Skeletal muscle tissue (tissue), 4 donors: Measurements from ENCODE around the gene ITPA. TPM values are rescaled to one million over a fixed set of nuclear protein-coding genes. Genes with fewer than 3 reads are reported as not detected.
A peak's percentile ranks its signal among the peaks of the same experiment; 100 is the strongest.
"Not testable (repeated sequence)": the region's sequence is repeated elsewhere in the genome, so short reads cannot be mapped to it uniquely, and the experiment has no call there.

Experiments
- H3K27ac ChIP-seq: one replicate; pipeline ENCODE4 v1.7.0; 2013; ENCODE audit warnings: mild to moderate bottlenecking, low read depth, low read length, inconsistent platforms
- H3K27me3 ChIP-seq, 3 donors: one replicate each; pipeline ENCODE4 v1.7.0; 2013; ENCODE audit warnings: low read length in 3 of 3; ENCODE audit not compliant: control insufficient read depth in 3 of 3, insufficient read depth in 3 of 3
- H3K36me3 ChIP-seq, 3 donors: one replicate each; pipeline ENCODE4 v1.7.0; 2013; ENCODE audit warnings: low read length in 3 of 3; ENCODE audit not compliant: control insufficient read depth in 3 of 3, insufficient read depth in 3 of 3
- H3K4me1 ChIP-seq, 3 donors: one replicate each; pipeline ENCODE4 v1.7.0; 2013; ENCODE audit warnings: low read length in 3 of 3, mild to moderate bottlenecking in 3 of 3; ENCODE audit not compliant: control insufficient read depth in 3 of 3, insufficient read depth in 3 of 3
- H3K4me3 ChIP-seq, 3 donors: one replicate each; pipeline ENCODE4 v1.7.0; 2013; ENCODE audit warnings: low read length in 3 of 3
- H3K9ac ChIP-seq, 3 donors: one replicate each; pipeline ENCODE4 v1.7.0; 2013; ENCODE audit warnings: low read length in 3 of 3, mild to moderate bottlenecking in 3 of 3, moderate library complexity in 2 of 3, low read depth in 1 of 3
- H3K9me3 ChIP-seq, 3 donors: one replicate each; pipeline ENCODE4 v1.7.0; 2013; ENCODE audit warnings: low read length in 3 of 3; ENCODE audit not compliant: control insufficient read depth in 3 of 3
- total RNA-seq: library from RNA; depleted of rRNA; stranded (reverse); fragments of >200 nt; gene quantifications from one replicate; pipeline ENCODE4 v1.2.3, GENCODE V29; 2014
- donor health status: Osteomylitis.

Gene ITPA
- total RNA-seq, 1 donor from 2014 or later: 42.8 TPM

- H3K4me3 ChIP-seq: peak overlapping the region; percentile 82 to 94 (median 94)
- H3K27ac ChIP-seq: peak overlapping the region; percentile 69
- H3K36me3 ChIP-seq: no peaks in the 10 kb centered on the region
- H3K9me3 ChIP-seq: no peaks in the 10 kb centered on the region
- peak overlapping the region; percentile 77 to 90 (median 81) for H3K9ac ChIP-seq
- H3K27me3 ChIP-seq: peaks cover 0 to 13% (median 0%) of the 10 kb centered on the region in 3 donors
- peaks cover 10 to 15% (median 13%) of the 10 kb centered on the region in 3 donors for H3K4me1 ChIP-seq
Measured at GRCh38 chr20:3173610-3174441, 35.5 kb upstream of the ITPA start.

GRCh38 chr20:3174442-3175261 lies 34.6 kb upstream of the ITPA start:
- Histone ChIP-seq H3K9me3 (no peaks in the 10 kb centered on the region), H3K27ac (peak overlapping the region; percentile 69), H3K4me1 (peaks cover 10 to 15% (median 13%) of the 10 kb centered on the region in 3 donors), H3K9ac (peak overlapping the region; percentile 77 to 90 (median 81)), H3K4me3 (peak overlapping the region; percentile 82 to 94 (median 94)), H3K27me3 (peaks cover 0 to 8% (median 0%) of the 10 kb centered on the region in 3 donors), H3K36me3 (no peaks in the 10 kb centered on the region)

- Histone ChIP-seq H3K4me3 (no peak overlapping the region), H3K4me1 (peaks cover 10 to 15% (median 13%) of the 10 kb centered on the region in 3 donors), H3K27ac (no peak overlapping the region), H3K36me3 (peaks cover 0 to 1% (median 0%) of the 10 kb centered on the region in 3 donors), H3K9me3 (no peaks in the 10 kb centered on the region), H3K27me3 (peaks cover 0 to 8% (median 0%) of the 10 kb centered on the region in 3 donors), H3K9ac (no peak overlapping the region)
Measured at GRCh38 chr20:3175270-3175669, 34.0 kb upstream of the ITPA start.

GRCh38 chr20:3177746-3178485 lies 31.4 kb upstream of the ITPA start:
- H3K9ac ChIP-seq: no peak overlapping the region

GRCh38 chr20:3180319-3180718 lies 29.0 kb upstream of the ITPA start:
- Histone ChIP-seq H3K9me3 (no peaks in the 10 kb centered on the region), H3K9ac (no peak overlapping the region), H3K36me3 (peaks cover 0 to 4% (median 2%) of the 10 kb centered on the region in 3 donors), H3K4me3 (no peak overlapping the region), H3K27ac (no peak overlapping the region), H3K27me3 (no peaks in the 10 kb centered on the region), H3K4me1 (no peaks in the 10 kb centered on the region)

More at GRCh38 chr20:3177746-3178485, 31.4 kb upstream of the ITPA start:
- peaks cover 0 to 4% (median 0%) of the 10 kb centered on the region in 3 donors for H3K36me3 ChIP-seq
- peaks cover 0 to 8% (median 0%) of the 10 kb centered on the region in 3 donors for H3K27me3 ChIP-seq
- peaks cover 3 to 8% (median 6%) of the 10 kb centered on the region in 3 donors for H3K4me1 ChIP-seq
- H3K27ac ChIP-seq: no peak overlapping the region
- no peaks in the 10 kb centered on the region for H3K9me3 ChIP-seq
- no peak overlapping the region for H3K4me3 ChIP-seq

GRCh38 chr20:3181270-3181669 lies 28.0 kb upstream of the ITPA start:
- Histone ChIP-seq H3K36me3 (peaks cover 0 to 4% (median 2%) of the 10 kb centered on the region in 3 donors), H3K9ac (no peak overlapping the region), H3K4me3 (no peak overlapping the region), H3K27me3 (no peaks in the 10 kb centered on the region), H3K27ac (no peak overlapping the region), H3K9me3 (no peaks in the 10 kb centered on the region), H3K4me1 (no peaks in the 10 kb centered on the region)

GRCh38 chr20:3182429-3182828 lies 26.9 kb upstream of the ITPA start:
- H3K4me1 ChIP-seq, H3K27me3 ChIP-seq, H3K27ac ChIP-seq, H3K36me3 ChIP-seq, H3K9me3 ChIP-seq, H3K4me3 ChIP-seq, H3K9ac ChIP-seq: not testable (repeated sequence)

GRCh38 chr20:3183896-3184612 lies 25.2 kb upstream of the ITPA start:
- H3K36me3 ChIP-seq: peaks cover 0 to 4% (median 2%) of the 10 kb centered on the region in 3 donors
- H3K27me3 ChIP-seq: no peaks in the 10 kb centered on the region
- H3K4me3 ChIP-seq: no peak overlapping the region
- no peaks in the 10 kb centered on the region for H3K4me1 ChIP-seq
- H3K9ac ChIP-seq: no peak overlapping the region
- no peak overlapping the region for H3K27ac ChIP-seq
- no peaks in the 10 kb centered on the region for H3K9me3 ChIP-seq

GRCh38 chr20:3187861-3188260 lies 21.4 kb upstream of the ITPA start:
- H3K27me3 ChIP-seq, H3K9ac ChIP-seq, H3K27ac ChIP-seq, H3K4me1 ChIP-seq, H3K4me3 ChIP-seq, H3K9me3 ChIP-seq: not testable (repeated sequence)
- H3K36me3 ChIP-seq: peaks cover 24 to 36% (median 30%) of the 10 kb centered on the region in 3 donors
